NCI-H510A treated with DMSO at 0.1 percent for 48 hours (cell line): ENCODE measurements around the gene PINLYP.
"Not testable (repeated sequence)": the region's sequence is repeated elsewhere in the genome, so short reads cannot be mapped to it uniquely, and the experiment has no call there.

ENCODE experiments used
- DNase-seq: peaks from one replicate; lab custom pipeline; 2025; lab: John Stamatoyannopoulos, UW

PINLYP gene

DNA sequence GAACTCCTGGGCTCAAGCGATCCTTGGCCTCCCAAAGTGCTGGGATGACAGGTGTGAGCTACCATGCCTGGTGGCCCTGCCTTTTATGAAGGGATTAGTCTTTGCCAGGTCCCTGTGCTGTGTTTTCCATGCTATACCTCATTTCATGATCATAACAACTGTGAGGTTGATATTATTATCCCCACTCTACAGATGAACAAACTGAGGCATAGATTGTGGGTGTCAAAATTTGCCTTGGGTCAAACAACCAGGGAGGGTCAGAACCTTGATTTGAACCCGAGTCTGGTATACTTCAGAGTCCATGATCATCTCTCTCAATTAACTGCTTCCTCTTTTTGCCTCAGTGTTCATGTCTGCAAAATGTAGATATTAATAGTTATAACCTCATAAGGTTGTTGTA lies 6.9 kb downstream of the PINLYP start:
- no peak for DNase-seq

DNA sequence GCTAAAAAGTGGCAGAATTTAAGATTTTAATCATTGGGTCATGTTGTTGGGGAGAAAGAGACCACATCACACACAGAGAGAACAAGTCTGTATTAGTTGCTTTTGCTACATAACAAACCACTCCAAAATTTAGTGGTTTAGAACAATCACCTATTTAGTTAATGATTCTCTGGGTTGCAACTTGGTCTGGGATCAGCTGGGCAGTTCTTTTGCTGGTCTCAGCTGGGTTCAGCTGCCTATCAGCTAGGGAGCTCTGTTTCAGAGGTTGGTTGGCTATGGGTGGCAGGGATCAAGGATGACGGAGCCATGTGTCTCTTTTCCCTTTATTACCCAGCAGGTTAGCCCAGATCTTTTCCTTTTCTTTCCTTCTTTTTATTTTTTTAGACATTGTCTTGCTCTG lies 8.9 kb downstream of the PINLYP start:
- DNase-seq: no peak

DNA sequence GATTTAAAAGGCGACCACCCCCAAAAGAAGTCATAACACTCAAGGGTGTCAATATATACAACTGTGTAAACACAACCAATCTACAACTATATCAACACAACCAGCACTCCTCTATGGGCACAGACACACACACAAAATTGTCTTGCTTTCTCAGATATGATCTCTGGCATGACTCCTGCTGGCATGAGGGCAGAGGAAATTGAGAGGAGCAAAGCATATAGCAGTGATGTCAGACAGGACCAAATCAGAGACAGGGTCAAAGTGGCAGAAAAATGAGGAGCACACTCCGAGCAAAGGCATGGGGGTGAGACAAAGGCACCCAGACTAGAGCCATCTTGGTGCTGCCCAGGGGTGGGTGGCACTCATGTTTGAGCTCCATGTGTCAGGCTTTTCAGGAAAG lies 10.7 kb downstream of the PINLYP start:
- DNase-seq: no peak

DNA sequence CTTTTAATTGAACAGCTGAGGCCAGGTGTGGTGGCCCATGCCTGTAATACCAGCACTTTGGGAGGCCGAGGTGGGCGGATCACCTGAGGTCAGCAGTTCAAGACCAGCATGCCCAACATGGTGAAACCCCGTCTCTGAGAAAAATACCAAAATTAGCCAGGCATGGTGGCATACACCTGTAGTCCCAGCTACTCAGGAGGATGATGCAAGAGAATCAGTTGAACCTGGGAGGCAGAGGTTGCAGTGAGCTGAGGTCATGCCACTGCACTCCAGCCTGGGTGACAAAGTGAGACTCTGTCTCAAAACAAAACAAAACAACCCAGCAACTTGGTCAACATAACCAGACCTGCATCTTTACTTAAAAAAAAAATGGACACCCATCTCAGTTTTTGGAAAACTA lies 11.4 kb downstream of the PINLYP start:
- DNase-seq: not testable (repeated sequence)

DNA sequence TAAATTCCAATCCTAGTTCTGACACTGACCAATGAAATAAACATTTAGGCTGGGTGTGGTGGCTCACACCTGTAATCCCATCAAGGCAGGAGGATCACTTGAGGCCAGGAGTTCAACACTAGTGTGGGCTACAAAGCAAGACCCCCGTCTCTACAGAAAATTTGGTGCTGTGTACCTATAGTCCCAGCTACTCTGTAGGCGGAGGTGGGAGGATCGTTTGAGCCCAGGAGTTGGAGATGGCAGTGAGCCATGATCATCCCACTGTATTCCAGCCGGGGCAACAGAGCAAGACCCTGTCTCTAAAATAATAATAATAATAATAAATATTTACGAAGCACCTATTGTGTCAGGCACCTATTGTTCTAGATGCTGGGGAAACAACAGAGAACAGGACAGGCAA lies 13.7 kb downstream of the PINLYP start:
- no peak for DNase-seq

DNA sequence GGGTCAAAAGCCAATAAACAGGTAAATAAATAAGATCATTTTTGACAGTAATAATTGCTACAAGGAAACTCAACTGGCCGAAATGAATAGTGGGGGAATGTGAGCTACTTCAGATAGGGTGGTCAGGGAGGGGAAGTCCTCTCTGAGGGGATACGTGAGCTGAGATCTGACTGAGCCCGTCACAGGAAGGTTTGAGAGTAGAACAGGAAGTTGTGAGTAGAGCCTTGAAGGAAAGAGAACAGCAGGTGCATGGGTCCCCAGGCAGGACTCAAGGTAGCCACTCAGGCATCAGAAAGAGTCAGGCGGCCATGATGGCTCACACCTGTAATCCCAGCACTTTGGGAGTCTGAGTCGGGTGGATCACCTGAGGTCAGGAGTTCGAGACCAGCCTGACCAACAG lies 14.1 kb downstream of the PINLYP start:
- DNase-seq: no peak

DNA sequence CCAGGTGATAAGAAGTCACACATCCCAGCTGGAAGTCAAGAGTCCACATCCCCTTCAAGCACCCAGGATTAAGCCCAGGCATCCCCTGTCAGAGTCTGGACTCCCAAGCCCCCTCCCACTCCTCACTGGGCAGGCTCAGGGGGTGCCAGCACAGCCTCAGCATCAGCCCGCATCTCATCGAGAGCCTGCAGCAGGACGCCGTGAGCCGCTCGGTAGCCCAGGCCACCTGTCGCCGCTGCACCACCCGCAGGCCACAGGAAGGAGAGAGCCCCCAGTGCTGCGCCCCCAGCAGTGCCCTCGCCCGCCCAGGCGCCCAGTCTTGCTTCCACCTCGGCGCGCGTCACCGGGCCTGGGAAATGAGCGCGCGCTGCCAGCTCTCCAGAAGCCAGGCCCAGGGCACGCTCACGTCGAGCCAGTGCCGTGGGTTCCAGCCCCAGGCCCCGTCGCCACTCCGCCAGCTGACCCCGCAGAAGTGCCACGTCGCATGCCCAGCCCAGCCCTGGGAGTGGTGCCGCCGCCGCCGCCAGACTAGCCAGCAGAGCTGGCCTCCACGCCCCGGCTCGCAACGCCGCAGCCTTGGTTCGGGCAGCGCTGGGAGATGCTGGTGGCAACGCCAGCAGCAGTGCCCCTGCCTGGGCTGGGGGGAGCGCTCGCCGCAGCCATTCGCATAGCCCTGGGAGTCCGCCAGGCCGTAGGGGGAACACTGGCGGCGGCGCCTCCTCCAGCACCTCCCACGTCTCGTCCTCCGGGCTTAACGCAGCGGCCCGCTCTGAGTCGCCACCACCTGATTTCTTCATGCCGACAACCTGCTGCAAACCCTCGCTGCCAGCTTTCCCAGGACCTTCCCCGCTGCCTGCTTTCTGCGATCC lies 16.5 kb downstream of the PINLYP start:
- no peak for DNase-seq

DNA sequence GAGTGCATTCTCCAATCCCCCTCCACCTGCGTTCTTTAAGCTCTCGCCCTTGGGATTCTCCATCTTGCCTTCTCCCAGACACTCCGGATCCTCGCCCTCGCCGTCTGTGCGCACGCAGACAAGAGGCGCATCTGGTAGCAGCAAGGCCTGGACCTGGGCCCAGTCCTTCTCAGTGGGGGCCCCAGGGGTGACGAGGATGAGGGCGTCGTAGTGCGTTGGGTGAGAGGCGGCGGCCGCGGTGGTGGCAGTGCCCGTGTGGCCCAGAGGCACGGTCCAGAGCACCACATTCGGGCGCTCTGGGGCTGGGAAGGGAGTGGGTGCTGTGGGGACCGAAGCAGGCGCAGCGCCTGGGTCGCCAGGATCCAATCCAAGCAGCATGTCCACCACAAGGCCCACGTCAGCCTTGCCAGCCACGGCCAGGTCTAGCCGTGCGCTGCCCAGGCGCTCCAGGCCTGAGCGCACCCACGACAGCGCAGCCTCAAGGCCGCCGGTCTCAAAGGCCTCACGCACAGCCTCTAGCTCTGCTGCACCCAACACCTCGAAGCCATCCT lies 17.3 kb downstream of the PINLYP start:
- DNase-seq: no peak

DNA sequence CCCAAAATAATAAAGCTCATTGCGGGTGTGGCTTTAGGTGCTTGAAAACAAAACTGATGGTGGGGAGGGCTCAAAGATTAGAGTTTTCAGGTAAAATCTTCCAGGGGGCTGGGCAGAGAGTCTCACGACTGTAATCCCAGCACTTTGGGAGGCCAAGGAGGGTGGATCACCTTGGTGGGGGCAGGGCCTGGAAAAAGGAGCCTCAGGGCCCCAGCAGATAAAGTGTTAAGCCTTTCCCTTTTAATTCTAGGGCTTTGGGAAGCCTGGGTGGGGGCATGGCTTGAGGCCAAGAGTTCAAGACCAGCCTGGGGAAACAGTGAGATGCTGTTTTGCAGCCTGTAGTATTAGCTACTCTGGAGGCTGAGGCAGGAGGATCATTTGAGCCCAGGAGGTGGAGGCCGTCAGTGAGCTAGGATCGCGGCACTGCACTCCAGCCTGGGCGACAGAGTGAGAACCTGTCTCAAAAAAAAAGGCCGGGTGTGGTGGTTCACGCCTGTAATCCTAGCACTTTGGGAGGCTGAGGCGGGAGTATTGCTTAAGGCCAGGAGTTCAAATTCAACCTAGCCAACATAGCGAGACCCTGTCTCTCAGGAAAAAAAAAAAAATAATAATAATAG lies 18.6 kb downstream of the PINLYP start:
- DNase-seq: no peak

DNA sequence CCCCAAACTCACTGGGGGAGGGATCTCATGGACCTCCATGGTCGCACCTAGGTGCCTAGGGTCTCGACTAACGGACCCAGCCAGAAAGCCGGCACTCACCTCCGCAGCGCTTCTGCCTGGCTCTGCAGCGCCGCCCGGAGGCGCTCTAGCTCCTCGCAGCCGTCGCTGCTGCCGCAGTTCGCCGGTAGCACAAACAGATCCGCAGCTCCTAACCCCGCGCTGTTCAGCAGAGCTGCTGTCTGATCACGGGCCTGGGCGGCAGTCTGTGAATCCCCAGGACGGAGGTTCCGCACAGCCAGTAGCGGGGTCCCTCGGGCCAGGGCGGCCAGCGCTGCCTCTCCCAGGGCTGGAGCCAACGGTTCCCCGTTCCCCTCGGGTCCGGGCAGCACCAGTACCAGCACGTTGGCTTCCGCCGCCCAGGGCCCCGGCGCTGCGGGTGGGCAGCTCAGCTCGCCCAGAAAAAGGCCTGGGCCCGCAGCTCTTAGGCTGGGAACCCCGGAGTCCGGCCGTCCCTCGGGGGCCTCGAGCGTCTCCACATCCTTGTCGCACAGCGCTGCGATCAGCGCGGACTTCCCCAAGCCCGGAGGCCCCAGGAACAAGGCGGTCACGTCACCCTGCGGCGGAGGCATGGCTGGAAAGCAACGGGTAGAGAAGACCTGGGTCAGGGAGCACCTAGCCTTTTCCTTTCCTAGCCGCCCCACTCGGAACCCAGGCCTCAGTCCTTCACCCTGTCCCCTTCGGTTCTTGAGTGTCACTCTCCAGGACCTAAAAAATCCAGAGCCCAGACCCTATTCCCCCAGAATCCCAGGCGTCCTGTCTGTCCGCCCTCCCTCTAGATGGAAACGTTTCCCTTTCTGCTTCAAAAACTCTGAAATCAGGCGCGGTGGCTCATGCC lies 19.4 kb downstream of the PINLYP start:
- peak; percentile 19 for DNase-seq

DNA sequence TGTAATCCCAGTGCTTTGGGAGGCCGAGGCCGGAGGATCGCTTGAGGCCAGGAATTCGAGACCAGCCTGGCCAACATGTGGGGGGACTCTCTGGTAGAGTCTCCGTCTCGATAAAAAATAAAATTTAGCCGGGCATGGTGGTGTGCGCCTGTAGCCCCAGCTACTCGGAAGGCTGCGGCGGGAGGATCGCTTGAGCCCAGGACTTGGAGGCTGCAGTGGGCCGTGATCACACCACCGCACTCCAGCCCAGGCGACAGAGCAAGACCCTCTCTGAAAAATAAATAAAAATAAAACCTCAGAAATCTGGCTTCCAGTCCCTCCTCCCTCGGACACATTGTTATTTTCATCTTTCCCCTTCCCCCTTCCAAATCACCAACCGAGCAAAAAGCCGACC lies 20.0 kb downstream of the PINLYP start:
- DNase-seq: no peak

DNA sequence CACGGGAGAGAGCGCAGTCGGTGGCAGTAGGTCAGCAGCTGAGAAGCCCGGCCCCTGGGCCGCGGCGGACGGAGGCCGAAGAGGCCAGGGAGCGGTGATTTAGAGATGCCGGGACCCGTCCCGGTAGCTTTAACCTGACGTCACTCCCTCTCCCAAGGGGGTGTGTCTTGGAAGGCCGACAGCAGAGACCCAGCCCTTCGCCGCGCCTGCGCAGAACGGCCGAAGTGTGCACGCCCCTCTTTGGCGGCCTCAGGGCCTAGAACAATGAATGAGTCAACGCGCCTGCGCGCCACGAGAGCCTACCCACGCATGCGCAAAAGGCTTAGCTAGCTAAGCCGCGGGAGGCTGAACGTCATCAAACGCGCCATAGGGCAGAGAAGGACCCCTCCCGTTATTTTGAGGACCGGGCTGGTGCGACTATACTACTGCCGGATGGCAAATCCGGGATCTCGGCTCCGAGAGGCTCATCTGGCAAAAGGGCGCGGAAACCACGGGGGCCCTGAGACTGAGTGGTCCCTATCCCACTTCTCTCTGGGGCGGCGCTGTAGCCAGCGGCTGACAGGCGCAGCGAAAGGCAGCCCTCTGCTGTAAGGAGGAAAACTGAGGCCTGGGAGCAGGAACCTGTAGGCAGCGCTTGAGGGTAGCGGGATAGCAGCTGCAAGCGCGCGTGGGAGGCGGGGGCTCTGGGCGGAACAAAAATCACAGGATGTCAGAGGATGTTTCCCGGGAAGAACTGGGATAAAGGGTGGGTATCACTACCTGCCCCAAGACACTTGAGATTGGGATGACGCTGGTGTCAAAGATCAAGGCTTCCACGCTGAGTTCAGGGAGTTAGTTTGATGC lies 20.6 kb downstream of the PINLYP start, which contains the start of the genes IRGQ and ZNF576:
TSS of gene IRGQ (minus strand) at position 136 of the 843 bp plus-strand sequence. CDS start 796 bp downstream, outside the sequence.
TSS of gene ZNF576 (plus strand) at position 597 of the 843 bp plus-strand sequence. CDS start 514 bp downstream, outside the sequence.
- DNase-seq: peak; percentile 98

DNA sequence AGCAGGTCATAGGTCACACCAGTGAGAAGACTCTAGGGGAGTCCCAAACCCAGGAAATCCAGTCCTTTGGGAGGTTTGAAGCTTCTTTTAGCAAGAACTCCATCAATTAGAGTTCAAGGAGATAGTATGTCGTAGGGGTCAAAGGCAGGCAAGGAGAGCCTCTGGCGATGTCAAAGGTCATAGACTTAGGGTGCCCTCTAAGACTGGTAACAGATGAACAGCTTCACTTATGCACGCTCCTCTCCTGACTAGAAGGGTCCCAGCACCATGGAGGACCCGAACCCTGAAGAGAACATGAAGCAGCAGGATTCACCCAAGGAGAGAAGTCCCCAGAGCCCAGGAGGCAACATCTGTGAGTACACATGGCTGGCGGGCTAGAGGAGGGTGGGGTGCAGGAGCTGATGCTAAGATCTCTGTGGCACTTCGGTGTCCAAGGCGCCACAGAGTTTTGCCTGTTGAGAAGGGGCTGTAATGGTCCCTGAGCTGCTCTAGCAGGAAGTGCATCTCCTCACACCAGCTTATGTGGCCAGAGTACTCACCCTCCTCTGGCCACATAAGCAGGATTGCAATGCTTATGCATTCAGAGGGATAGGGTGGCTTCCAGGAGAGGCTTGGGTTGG lies 21.4 kb downstream of the PINLYP start:
- DNase-seq: no peak

DNA sequence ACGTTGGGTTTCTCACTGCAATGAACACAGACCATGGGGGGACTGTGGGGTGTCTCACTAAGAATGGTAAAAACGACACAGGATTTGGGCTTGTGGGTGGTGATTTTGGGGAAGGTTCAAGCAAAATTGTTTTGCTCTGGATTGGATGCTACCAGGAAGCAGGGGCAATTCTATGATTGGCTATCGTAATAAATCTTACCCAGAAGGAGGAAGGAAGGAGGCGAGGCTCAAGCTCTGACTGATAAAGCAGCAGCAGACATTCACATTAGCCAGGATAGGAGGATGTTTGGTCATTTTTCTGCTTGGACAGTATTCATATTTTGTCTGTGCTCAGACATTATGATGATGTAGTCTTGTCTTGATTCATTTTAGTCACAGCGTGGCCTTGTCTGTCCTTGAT lies 22.3 kb downstream of the PINLYP start:
- no peak for DNase-seq

DNA sequence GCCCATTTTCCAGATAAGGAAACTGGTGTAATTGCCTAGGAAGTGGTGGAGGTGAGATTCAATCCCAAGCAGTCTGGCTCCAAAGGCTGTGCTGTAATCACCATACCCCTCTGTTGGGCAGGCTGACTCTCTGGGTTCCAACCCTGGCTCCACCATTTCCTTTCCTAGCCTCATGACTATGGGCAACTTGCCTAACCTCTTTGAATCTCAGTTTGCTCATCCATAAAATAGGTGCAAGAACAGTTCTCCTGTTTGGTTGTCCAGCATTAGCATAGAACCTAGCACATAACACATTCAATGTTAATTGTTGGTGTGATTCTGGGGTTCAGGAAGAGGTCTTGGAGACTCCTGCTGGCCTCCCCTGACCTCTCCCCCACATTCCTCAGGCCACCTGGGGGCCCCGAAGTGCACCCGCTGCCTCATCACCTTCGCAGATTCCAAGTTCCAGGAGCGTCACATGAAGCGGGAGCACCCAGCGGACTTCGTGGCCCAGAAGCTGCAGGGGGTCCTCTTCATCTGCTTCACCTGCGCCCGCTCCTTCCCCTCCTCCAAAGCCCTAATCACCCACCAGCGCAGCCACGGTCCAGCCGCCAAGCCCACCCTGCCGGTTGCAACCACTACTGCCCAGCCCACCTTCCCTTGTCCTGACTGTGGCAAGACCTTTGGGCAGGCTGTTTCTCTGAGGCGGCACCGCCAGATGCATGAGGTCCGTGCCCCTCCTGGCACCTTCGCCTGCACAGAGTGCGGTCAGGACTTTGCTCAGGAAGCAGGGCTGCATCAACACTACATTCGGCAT lies 23.0 kb downstream of the PINLYP start:
- DNase-seq: no peak

DNA sequence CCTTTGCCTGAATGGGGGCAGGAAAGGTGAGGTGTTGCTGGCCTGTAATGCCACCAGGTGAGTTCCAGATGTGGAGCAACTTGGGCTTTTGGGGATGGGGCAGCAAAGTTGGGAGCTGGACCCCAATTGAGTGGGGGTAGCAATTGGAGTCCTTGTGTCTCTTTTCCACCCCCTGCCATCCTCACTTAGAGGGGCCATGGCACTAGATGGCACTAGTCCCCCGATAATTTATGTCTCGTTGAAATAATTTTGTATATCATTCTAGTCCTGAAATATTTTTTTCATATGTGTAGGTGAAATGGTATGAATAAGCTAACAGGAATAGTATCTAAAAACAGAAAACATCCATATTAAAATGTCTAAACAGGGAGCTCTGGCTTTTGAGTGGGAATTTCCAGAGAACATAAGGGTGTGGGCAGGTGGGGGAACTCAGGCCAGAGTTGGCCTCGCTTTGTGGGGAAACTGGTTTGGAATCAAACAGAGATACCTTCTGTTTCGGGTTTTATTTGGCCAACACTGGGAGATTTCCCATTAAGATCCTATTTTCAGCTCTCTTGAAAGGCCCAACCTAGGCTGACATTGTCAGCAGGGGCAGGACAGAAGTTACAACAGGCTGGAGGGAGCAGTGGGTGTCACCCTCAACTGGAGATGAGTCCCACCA lies 24.2 kb downstream of the PINLYP start:
- DNase-seq: no peak

DNA sequence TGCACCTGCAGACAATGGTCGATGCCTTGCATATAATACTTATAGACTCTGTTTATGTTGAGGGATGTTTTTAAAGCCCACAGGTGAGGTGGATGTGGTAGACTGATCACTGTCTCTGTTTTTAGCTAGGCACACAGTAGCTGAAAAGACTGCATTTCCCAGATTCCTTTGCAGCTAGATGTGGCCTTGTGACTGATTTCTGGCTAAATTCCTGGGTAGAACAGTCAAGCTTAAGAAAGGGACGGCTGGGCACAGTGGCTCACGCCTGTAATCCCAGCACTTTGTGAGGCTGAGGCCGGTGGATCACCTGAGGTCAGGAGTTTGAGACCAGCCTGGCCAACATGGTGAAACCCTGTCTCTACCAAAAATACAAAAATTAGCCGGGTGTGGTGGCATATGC lies 24.7 kb downstream of the PINLYP start:
- DNase-seq: not testable (repeated sequence)

DNA sequence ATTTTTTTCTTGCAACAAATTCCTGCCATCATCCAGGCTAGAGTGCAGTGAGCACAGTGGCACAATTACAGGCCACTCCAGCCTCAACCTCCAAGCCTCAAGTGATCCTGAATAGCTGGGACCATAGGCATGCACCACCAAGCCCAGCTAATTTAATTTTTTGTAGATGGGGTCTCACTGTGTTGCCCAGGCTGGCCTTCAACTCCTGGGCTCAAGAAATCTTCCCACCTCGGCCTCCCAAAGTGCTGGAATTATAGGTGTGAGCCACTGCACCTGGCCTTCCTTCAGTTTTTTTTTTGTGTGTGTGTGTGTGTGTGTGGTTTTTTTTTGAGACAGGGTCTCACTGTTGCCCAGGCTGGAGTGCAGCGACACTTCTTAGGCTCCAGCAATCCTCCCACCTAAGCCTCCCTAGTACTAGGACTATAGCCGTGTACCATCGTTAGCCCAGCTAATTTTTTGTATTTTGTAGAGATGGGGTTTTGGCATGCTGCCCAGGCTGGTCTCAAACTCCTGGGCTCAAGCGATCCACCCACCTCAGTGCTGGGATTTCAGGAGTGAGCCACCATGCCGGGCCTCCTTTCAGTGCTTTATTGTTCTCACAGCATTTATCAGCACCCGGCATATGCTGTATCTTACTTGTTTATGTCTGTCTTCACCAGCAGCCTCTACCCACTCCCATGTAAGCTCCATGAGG lies 30.4 kb downstream of the PINLYP start:
- DNase-seq: no peak
